GM18505 (cell line): ENCODE data around the gene TSPAN33.

ENCODE experiments used
- ATAC-seq: cut with Tn5 transposase; IDR thresholded peaks from one replicate; pipeline ENCODE4 v1.9.1; 2021; ENCODE audit not compliant: unreplicated experiment
- POLR2A ChIP-seq: IDR thresholded peaks from 4 replicates; pipeline ENCODE4 v1.6.1; 2011; ENCODE audit warnings: borderline replicate concordance; ENCODE audit not compliant: insufficient read depth, insufficient read length; ENCODE audit errors: extremely low read depth

TSPAN33 gene

DNA sequence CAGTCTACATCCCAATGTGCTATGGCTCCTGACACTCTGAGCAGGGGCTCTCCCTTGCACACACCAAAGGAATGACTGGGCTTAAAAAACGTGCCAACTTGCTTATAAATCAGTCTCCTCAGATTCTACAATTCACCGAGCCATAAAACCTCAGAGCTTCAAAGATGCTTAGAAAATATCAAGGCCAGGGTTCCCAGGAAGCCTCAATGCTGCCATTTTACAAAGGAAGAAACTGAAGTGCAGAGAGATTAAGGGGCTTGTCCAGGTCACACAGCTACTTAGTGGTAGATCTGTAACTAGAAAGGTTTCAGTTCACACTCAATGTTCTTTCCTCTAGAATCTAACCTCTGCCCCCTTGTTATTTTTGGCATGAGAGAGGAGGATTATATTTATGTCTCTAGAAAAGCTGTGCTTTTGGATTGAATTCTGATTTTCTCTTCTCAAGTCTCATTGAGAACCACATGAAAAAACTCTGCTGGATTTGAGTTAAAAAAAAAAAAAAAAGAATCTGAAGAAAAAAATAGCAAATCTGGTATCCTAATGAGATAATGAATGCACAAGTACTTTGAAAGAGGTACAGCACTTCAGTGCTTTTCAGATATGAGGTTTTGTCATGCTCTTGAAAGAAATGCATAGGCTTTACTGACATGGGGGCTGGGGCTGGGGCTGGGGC lies 22.3 kb upstream of the TSPAN33 start:
- ATAC-seq: peak; percentile 41
- no peak for TF ChIP-seq POLR2A

GRCh38 chr7:129122751-129123509 lies 21.6 kb upstream of the TSPAN33 start:
- peak; percentile 59 for ATAC-seq
- no peak for TF ChIP-seq POLR2A

- no peak for TF ChIP-seq POLR2A
- peak; percentile 18 for ATAC-seq
These were observed 21.0 kb upstream of the TSPAN33 start for GRCh38 chr7:129123510-129123857.

- ATAC-seq: no peak
These were observed 18.2 kb upstream of the TSPAN33 start for GRCh38 chr7:129126314-129126713.

DNA sequence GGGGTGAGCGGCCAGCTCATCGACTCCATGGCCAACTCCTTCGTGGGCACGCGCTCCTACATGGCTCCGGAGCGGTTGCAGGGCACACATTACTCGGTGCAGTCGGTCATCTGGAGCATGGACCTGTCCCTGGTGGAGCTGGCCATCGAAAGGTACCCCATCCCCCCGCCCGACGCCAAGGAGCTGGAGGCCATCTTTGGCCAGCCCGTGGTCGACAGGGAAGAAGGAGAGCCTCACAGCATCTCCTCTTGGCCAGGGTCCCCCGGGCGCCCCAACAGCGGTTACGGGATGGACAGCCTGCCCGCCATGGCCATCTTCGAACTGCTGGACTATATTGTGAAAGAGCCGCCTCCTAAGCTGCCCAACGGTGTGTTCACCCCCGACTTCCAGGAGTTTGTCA lies 17.4 kb upstream of the TSPAN33 start:
- TF ChIP-seq POLR2A: no peak
- no peak for ATAC-seq

More at GRCh38 chr7:129126314-129126713, 18.2 kb upstream of the TSPAN33 start:
- no peak for TF ChIP-seq POLR2A

- TF ChIP-seq POLR2A: no peak
- ATAC-seq: no peak
These were observed 16.9 kb upstream of the TSPAN33 start for GRCh38 chr7:129127601-129128000.

- no peak for TF ChIP-seq POLR2A
- ATAC-seq: no peak
These were observed 10.0 kb upstream of the TSPAN33 start for GRCh38 chr7:129134356-129134987.

DNA sequence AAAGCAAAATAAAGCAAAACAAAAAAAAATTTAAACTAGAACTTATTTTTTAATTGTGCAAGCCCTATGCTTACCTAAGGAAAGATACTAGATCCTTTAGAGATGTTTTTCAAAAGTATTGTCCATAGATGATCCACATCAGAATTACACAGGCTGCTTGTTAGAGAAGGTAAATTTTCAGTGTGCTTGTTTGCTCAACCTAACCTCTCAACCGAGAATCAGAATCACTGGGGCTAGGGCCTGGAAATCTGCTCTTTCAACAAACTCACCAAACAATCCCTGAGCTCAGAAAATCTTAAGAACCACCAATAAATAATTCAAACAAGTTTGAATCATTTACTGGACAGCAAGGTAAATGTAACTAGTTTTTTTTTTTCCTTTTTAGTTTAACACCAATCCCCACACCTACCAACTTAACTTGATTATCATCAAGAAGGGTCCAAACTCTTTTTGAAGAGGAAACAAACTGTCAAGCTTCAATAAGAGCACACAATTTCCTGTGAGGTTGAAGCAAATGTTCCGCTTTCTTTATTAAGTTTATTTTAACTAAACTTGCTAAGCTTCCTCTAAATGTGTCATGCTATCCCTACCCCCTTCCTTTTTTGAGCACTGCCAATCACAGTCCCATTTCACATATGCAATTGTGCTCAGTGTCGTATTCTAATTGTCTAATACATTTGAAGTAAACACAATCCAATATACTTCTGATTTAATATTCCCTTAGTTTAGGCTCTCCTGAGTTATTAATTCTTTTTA lies 7.4 kb upstream of the TSPAN33 start:
- ATAC-seq: peak; percentile 70
- TF ChIP-seq POLR2A: no peak

DNA sequence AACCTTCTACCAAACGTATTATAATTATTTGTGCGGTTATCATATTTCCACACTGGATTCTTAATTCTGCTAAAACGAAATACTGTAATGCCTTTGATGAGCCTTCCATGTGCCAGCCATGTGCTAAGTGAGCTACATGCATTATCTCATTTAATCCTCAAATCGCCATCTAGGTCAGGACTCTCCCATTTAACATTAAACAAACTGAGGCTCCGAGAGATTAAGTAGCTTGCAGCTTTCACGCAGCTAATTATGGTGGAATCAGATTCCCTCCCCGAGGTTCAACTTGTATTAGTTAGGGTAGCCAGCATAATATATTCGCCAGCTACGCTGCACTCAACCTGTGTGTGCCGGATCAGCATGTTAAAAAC lies 798 bp upstream of the TSPAN33 start:
- no peak for TF ChIP-seq POLR2A
- ATAC-seq: no peak

- ATAC-seq: peak; percentile 16
These were observed 544 bp downstream of the TSPAN33 start for GRCh38 chr7:129144834-129145668.

DNA sequence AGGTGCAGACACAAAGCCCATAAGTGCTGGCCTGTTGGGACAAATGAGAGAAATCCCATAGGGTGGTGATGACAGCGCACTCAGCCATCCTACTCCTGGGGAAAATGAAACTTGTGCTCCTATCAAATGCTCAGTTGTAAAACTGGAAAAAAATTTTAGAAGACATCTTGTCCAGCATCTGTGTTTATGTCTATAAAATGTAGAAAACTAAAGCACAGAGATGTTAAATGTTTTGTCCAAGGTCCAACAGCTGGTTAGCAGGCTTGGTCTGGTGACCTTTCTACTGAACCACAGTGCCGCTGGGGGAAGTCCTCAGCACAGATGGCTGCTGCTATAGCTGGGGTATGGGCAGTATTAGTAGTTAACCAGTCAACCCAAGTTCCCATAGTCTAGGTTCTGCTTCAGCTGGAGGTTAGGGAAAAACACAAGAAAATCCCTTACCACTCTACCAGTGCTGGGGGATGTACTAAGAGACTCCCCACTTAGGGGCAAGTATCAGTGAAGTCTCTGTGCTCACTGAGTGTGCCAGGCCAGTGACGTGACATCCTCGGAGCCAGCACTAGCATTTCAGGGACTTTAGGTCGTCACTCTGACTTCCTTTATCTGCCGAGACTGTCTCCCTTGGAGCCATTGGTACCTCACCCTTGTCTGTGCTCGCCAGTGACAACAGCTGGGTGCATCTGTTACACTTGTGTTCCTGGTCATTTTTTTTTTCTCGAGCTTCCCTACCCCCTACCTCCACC lies 1.9 kb downstream of the TSPAN33 start:
- peak; percentile 44 for ATAC-seq
- peak; percentile 61 for TF ChIP-seq POLR2A

More at GRCh38 chr7:129144834-129145668, 544 bp downstream of the TSPAN33 start:
- TF ChIP-seq POLR2A: no peak

- no peak for ATAC-seq
These were observed 3.2 kb downstream of the TSPAN33 start for GRCh38 chr7:129147731-129148130.

DNA sequence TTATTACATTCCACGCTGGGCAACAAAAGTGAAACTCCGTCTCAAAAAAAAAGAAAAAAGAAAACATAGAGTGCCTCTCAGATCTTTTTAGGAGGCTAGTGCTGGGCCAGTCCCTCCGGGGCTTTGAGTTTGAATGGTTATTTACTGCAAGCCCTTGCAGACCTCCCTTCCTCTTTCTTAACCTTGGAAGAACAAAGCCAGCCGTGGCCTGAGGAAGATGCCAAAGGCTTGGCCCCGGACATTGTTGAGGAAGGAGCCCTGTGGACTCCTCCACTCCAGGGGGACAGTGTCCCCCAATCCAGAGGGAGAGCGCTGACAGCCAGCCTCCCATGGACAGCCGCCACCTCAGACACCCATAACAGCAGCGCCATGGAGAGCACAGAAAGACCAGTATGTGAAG lies 5.0 kb downstream of the TSPAN33 start:
- no peak for TF ChIP-seq POLR2A
- no peak for ATAC-seq

More at GRCh38 chr7:129147731-129148130, 3.2 kb downstream of the TSPAN33 start:
- no peak for TF ChIP-seq POLR2A
